GM12801 (cell line): Measurements from ENCODE around the gene SSH2.

ENCODE experiments used
- TF ChIP-seq, protein P1 (sequence below): IDR thresholded peaks from one replicate; pipeline ENCODE4 v1.5.1; 2011; ENCODE audit warnings: control low read depth; ENCODE audit not compliant: insufficient read length; ENCODE audit errors: extremely low read depth

SSH2 gene

GRCh38 chr17:29718446-29719039 is 211.5 kb downstream of the SSH2 start:
- TF ChIP-seq, protein P1, sequence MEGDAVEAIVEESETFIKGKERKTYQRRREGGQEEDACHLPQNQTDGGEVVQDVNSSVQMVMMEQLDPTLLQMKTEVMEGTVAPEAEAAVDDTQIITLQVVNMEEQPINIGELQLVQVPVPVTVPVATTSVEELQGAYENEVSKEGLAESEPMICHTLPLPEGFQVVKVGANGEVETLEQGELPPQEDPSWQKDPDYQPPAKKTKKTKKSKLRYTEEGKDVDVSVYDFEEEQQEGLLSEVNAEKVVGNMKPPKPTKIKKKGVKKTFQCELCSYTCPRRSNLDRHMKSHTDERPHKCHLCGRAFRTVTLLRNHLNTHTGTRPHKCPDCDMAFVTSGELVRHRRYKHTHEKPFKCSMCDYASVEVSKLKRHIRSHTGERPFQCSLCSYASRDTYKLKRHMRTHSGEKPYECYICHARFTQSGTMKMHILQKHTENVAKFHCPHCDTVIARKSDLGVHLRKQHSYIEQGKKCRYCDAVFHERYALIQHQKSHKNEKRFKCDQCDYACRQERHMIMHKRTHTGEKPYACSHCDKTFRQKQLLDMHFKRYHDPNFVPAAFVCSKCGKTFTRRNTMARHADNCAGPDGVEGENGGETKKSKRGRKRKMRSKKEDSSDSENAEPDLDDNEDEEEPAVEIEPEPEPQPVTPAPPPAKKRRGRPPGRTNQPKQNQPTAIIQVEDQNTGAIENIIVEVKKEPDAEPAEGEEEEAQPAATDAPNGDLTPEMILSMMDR: no peak

- TF ChIP-seq, protein P1: no peak
Measured at GRCh38 chr17:29717817-29718216, 212.2 kb downstream of the SSH2 start.

GRCh38 chr17:29716566-29716965 is 213.5 kb downstream of the SSH2 start:
- TF ChIP-seq, protein P1: no peak

DNA sequence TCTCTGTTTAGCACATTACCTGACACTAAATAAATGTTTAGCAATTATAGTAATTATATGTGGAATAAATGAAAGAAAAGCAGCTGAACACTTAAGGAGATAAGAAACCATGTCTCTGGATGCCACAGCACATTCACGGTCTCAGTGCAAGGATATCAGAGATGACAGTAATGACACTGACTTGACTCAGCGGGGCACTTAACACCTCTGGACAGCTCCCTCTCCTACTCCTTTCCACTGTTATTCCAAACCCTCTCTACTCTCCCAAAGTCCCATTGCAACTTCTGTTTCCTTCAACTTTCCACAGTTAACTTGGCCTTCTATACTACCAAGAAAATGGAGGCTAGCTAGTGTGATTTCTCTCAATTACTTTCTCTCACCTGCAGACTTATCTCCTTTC is 214.3 kb downstream of the SSH2 start:
- TF ChIP-seq, protein P1: no peak

GRCh38 chr17:29714146-29714545 is 215.9 kb downstream of the SSH2 start:
- TF ChIP-seq, protein P1: no peak

DNA sequence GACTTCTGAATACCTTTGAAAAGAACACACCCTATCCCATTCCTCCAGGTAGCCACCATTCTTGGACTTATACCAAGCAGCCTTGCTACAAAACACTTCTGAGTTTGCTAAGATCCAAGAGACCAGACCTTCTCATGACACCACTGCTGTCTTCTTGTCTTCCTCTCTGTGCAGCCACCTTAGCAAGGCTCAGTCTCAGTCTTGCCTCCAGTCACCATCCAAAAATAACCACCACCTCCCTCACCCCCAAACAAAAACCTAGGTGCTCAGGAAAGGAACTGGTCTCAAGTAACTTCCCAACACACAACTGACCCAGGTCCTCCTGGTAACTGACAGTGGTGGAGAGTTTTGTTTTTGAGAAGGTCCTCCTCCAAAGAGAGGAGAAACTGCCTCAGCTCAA is 216.4 kb downstream of the SSH2 start:
- TF ChIP-seq, protein P1: no peak

- TF ChIP-seq, protein P1: no peak
Measured at GRCh38 chr17:29711588-29712385, 218.2 kb downstream of the SSH2 start.
